Measurements from ENCODE around the gene PGLYRP2.
A peak's percentile ranks its signal among the peaks of the same experiment; 100 is the strongest.
"Not testable (repeated sequence)": the region's sequence is repeated elsewhere in the genome, so short reads cannot be mapped to it uniquely, and the experiment has no call there.

The PGLYRP2 gene

GRCh38 chr19:15488489-15489226, 9.4 kb upstream of the PGLYRP2 start:
- no peak overlapping the region for H3K4me3 ChIP-seq (ENCODE audit: low read depth, low read length)

- H3K4me3 ChIP-seq (ENCODE audit: low read depth, low read length) = no peak overlapping the region
These were observed 7.7 kb upstream of the PGLYRP2 start for GRCh38 chr19:15487038-15487437.

- not testable (repeated sequence) for H3K4me3 ChIP-seq (ENCODE audit: low read depth, low read length)
These were observed 6.5 kb upstream of the PGLYRP2 start for GRCh38 chr19:15485768-15486167.

- H3K4me3 ChIP-seq (ENCODE audit: low read depth, low read length) = not testable (repeated sequence)
These were observed 1.7 kb upstream of the PGLYRP2 start for GRCh38 chr19:15480996-15481395.

GRCh38 chr19:15476325-15476724, 3.0 kb downstream of the PGLYRP2 start:
- no peak overlapping the region for H3K4me3 ChIP-seq (ENCODE audit: low read depth, low read length)

GRCh38 chr19:15475611-15476010, 3.7 kb downstream of the PGLYRP2 start:
- H3K4me3 ChIP-seq (ENCODE audit: low read depth, low read length) = no peak overlapping the region

GRCh38 chr19:15475169-15475568, 4.1 kb downstream of the PGLYRP2 start:
- no peak overlapping the region for H3K4me3 ChIP-seq (ENCODE audit: low read depth, low read length)

GRCh38 chr19:15473821-15474220, 5.5 kb downstream of the PGLYRP2 start:
- not testable (repeated sequence) for H3K4me3 ChIP-seq (ENCODE audit: low read depth, low read length)

- H3K4me3 ChIP-seq (ENCODE audit: low read depth, low read length) = no peak overlapping the region
These were observed 7.6 kb downstream of the PGLYRP2 start for GRCh38 chr19:15471639-15472101.

- peak overlapping the region; percentile 50 for H3K4me3 ChIP-seq (ENCODE audit: low read depth, low read length)
These were observed 9.6 kb downstream of the PGLYRP2 start for GRCh38 chr19:15469513-15470297.

GRCh38 chr19:15468675-15469512, 10.4 kb downstream of the PGLYRP2 start:
- no peak overlapping the region for H3K4me3 ChIP-seq (ENCODE audit: low read depth, low read length)

- no peak overlapping the region for H3K4me3 ChIP-seq (ENCODE audit: low read depth, low read length)
These were observed 11.5 kb downstream of the PGLYRP2 start for GRCh38 chr19:15467734-15468214.

GRCh38 chr19:15466851-15467733, 12.2 kb downstream of the PGLYRP2 start:
- H3K4me3 ChIP-seq (ENCODE audit: low read depth, low read length) = no peak overlapping the region

- H3K4me3 ChIP-seq (ENCODE audit: low read depth, low read length) = no peak within 1 kb of the TSS
These were observed 14.6 kb downstream of the PGLYRP2 start, which contains the start of gene RASAL3 for GRCh38 chr19:15464394-15465385. Gene RASAL3 (minus strand): TSS chr19:15464544. CDS start chr19:15464358, 186 bp downstream.

GRCh38 chr19:15463861-15464371, 15.4 kb downstream of the PGLYRP2 start:
- H3K4me3 ChIP-seq (ENCODE audit: low read depth, low read length) = no peak overlapping the region

GRCh38 chr19:15461694-15462093, 17.6 kb downstream of the PGLYRP2 start:
- H3K4me3 ChIP-seq (ENCODE audit: low read depth, low read length) = no peak overlapping the region

GRCh38 chr19:15457701-15458484, 21.4 kb downstream of the PGLYRP2 start:
- no peak overlapping the region for H3K4me3 ChIP-seq (ENCODE audit: low read depth, low read length)

All from iPS-11a (cell line).